IMR-90 (cell line): ENCODE measurements around the gene DENND5A. TPM values are rescaled to one million over a fixed set of nuclear protein-coding genes. Genes with fewer than 3 reads are reported as not detected.

Source experiments
- ATAC-seq: fragments of 200-7000 bp; cut with Tn5 transposase; 2 replicates; pipeline ENCODE4 v1.9.1; 2020; ENCODE audit warnings: low read depth, mild to moderate bottlenecking, moderate library complexity
- BruUV-seq: library from RNA; stranded (reverse); fragments of 400-500 nt; replicated peaks from 2 replicates; lab custom pipeline; 2021; lab: Mats Ljungman, UMichigan
- CTCF ChIA-PET: fragments of 300-600 bp; formaldehyde crosslinking; extraction: SDS; loops from one replicate; lab custom pipeline; 2021; ENCODE audit warnings: antibody characterized with exemption; lab: Yijun Ruan, JAX
- POLR2A ChIA-PET: fragments of 300-600 bp; sonication (Branson Sonifier 250); formaldehyde crosslinking; loops from one replicate; lab custom pipeline; 2022; ENCODE audit warnings: antibody characterized with exemption; ENCODE audit not compliant: unreplicated experiment; lab: Charles Lee
- DNase-seq: peaks from one replicate; pipeline ENCODE4 v3.0.0; 2013
- H2AFZ ChIP-seq: replicated peaks from 2 replicates; pipeline ENCODE3; 2013; ENCODE audit warnings: low read length, mild to moderate bottlenecking; ENCODE audit not compliant: poor library complexity
- H2AK5ac ChIP-seq: 2 replicates; pipeline ENCODE4 v1.6.1; 2013; ENCODE audit warnings: low read depth, low read length, inconsistent platforms
- H2AK9ac ChIP-seq: replicated peaks from 2 replicates; pipeline ENCODE3; 2013; ENCODE audit warnings: mild to moderate bottlenecking, low read depth, low read length, moderate library complexity; ENCODE audit not compliant: poor library complexity
- H2BK120ac ChIP-seq: 2 replicates; pipeline ENCODE4 v1.6.1; 2013; ENCODE audit warnings: low read depth, low read length, inconsistent platforms
- H2BK15ac ChIP-seq: 3 replicates; pipeline ENCODE4 v1.6.1; 2013; ENCODE audit warnings: low read depth, low read length, inconsistent platforms
- H2BK20ac ChIP-seq: 2 replicates; pipeline ENCODE4 v1.6.1; 2013; ENCODE audit warnings: low read depth, mild to moderate bottlenecking, inconsistent platforms, low read length, moderate library complexity
- H2BK5ac ChIP-seq: 2 replicates; pipeline ENCODE4 v1.6.1; 2013; ENCODE audit warnings: mild to moderate bottlenecking, low read depth, low read length, inconsistent platforms; ENCODE audit not compliant: poor library complexity, severe bottlenecking
- H3K14ac ChIP-seq: replicated peaks from 2 replicates; pipeline ENCODE4 v1.6.1; 2013; ENCODE audit warnings: low read depth, low read length, inconsistent platforms
- H3K18ac ChIP-seq: 2 replicates; pipeline ENCODE4 v1.6.1; 2013; ENCODE audit warnings: low read depth, low read length, control low read depth
- H3K23ac ChIP-seq: 2 replicates; pipeline ENCODE4 v1.6.1; 2013; ENCODE audit warnings: low read depth, low read length, inconsistent platforms
- H3K27ac ChIP-seq: 2 replicates; pipeline ENCODE4 v1.5.1; 2013; ENCODE audit warnings: mild to moderate bottlenecking, control low read depth, low read length; ENCODE audit not compliant: insufficient read depth
- H3K27me3 ChIP-seq: 2 replicates; pipeline ENCODE4 v1.6.1; 2013; ENCODE audit warnings: low read length; ENCODE audit not compliant: control insufficient read depth, insufficient read depth
- H3K36me3 ChIP-seq: 2 replicates; pipeline ENCODE4 v1.6.1; 2013; ENCODE audit warnings: low read length, mixed read lengths; ENCODE audit not compliant: control insufficient read depth, insufficient read depth
- H3K4ac ChIP-seq: 2 replicates; pipeline ENCODE4 v1.6.1; 2013; ENCODE audit warnings: low read depth, low read length, inconsistent platforms
- H3K4me1 ChIP-seq: 2 replicates; pipeline ENCODE4 v1.6.1; 2013; ENCODE audit warnings: low read length, mixed read lengths; ENCODE audit not compliant: control insufficient read depth, insufficient read depth
- H3K4me2 ChIP-seq: 2 replicates; pipeline ENCODE4 v1.6.1; 2013; ENCODE audit warnings: low read depth, mild to moderate bottlenecking, control low read depth, low read length, moderate library complexity
- H3K4me3 ChIP-seq: 2 replicates; pipeline ENCODE4 v1.5.1; 2013; ENCODE audit warnings: low read depth, mild to moderate bottlenecking, control low read depth, low read length, moderate library complexity; ENCODE audit not compliant: insufficient read depth
- H3K56ac ChIP-seq: 2 replicates; pipeline ENCODE4 v1.6.1; 2013; ENCODE audit warnings: low read length, inconsistent platforms; ENCODE audit not compliant: insufficient read depth; ENCODE audit errors: extremely low read depth
- H3K79me1 ChIP-seq, 2 experiments: 2 replicates each; pipeline ENCODE4 v1.6.1; 2013; ENCODE audit warnings: low read length in 2 of 2, inconsistent platforms in 1 of 2, low read depth in 1 of 2
- H3K9ac ChIP-seq: 2 replicates; pipeline ENCODE4 v1.6.1; 2013; ENCODE audit warnings: low read depth, low read length, control low read depth
- H3K9me1 ChIP-seq: 2 replicates; pipeline ENCODE4 v1.6.1; 2013; ENCODE audit warnings: low read length, inconsistent platforms; ENCODE audit not compliant: insufficient read depth
- H3K9me3 ChIP-seq: 2 replicates; pipeline ENCODE4 v1.6.1; 2013; ENCODE audit warnings: low read length; ENCODE audit not compliant: control insufficient read depth, insufficient read depth
- H4K20me1 ChIP-seq: 2 replicates; pipeline ENCODE4 v1.6.1; 2013; ENCODE audit warnings: low read length, inconsistent platforms; ENCODE audit not compliant: insufficient read depth
- H4K5ac ChIP-seq: 2 replicates; pipeline ENCODE4 v1.6.1; 2013; ENCODE audit warnings: mild to moderate bottlenecking, low read depth, low read length, control low read depth
- H4K8ac ChIP-seq, 2 experiments: 2 replicates each; pipeline ENCODE4 v1.6.1; 2013; ENCODE audit warnings: low read depth in 2 of 2, low read length in 2 of 2, control low read depth in 1 of 2, inconsistent platforms in 1 of 2
- H4K91ac ChIP-seq: 2 replicates; pipeline ENCODE4 v1.6.1; 2013; ENCODE audit warnings: low read depth, low read length, inconsistent platforms; ENCODE audit not compliant: insufficient read depth
- BHLHE40 ChIP-seq: fragments of 150-350 bp; IDR thresholded peaks from 2 replicates; pipeline ENCODE4 v1.6.1; 2016; ENCODE audit warnings: mild to moderate bottlenecking, low read depth, low read length
- CEBPB ChIP-seq: IDR thresholded peaks from 2 replicates; pipeline ENCODE4 v1.6.1; 2012; ENCODE audit warnings: low read depth, low read length, improper control_type of control experiment
- CHD1 ChIP-seq: IDR thresholded peaks from 2 replicates; pipeline ENCODE4 v1.6.1; 2012; ENCODE audit warnings: low read depth, low read length, improper control_type of control experiment
- CTCF ChIP-seq: conservative IDR thresholded peaks from 2 replicates; pipeline ENCODE4 v1.5.1; 2012; ENCODE audit warnings: mild to moderate bottlenecking, low read depth, low read length, improper control_type of control experiment
- ELK1 ChIP-seq: fragments of 150-350 bp; IDR thresholded peaks from 2 replicates; pipeline ENCODE4 v1.6.1; 2016; ENCODE audit warnings: low read depth, mild to moderate bottlenecking, low read length, moderate library complexity, borderline replicate concordance
- FOS ChIP-seq: fragments of 150-350 bp; IDR thresholded peaks from 2 replicates; pipeline ENCODE4 v1.6.1; 2016; ENCODE audit warnings: low read depth, low read length
- MAFK ChIP-seq: IDR thresholded peaks from 2 replicates; pipeline ENCODE4 v1.6.1; 2012; ENCODE audit warnings: low read depth, low read length, improper control_type of control experiment
- MAZ ChIP-seq: IDR thresholded peaks from 2 replicates; pipeline ENCODE4 v1.6.1; 2012; ENCODE audit warnings: low read depth, mild to moderate bottlenecking, low read length, improper control_type of control experiment, moderate library complexity, borderline replicate concordance
- MXI1 ChIP-seq: IDR thresholded peaks from 2 replicates; pipeline ENCODE4 v1.6.1; 2012; ENCODE audit warnings: low read depth, mild to moderate bottlenecking, low read length, moderate library complexity, borderline replicate concordance
- NFE2L2 ChIP-seq: fragments of 150-350 bp; IDR thresholded peaks from 2 replicates; pipeline ENCODE4 v1.6.1; 2016; ENCODE audit warnings: low read depth, mild to moderate bottlenecking, low read length
- POLR2A ChIP-seq: IDR thresholded peaks from 2 replicates; pipeline ENCODE4 v1.6.1; 2012; ENCODE audit warnings: mild to moderate bottlenecking, low read depth, low read length
- RAD21 ChIP-seq: IDR thresholded peaks from 2 replicates; pipeline ENCODE4 v1.6.1; 2012; ENCODE audit warnings: low read length, improper control_type of control experiment
- RCOR1 ChIP-seq: IDR thresholded peaks from 2 replicates; pipeline ENCODE4 v1.6.1; 2012; ENCODE audit warnings: mild to moderate bottlenecking, low read length, improper control_type of control experiment; ENCODE audit not compliant: insufficient replicate concordance
- RFX5 ChIP-seq: IDR thresholded peaks from 2 replicates; pipeline ENCODE4 v1.8.0; 2012; ENCODE audit warnings: low read depth, mild to moderate bottlenecking, low read length, moderate library complexity
- SMC3 ChIP-seq: fragments of 150-350 bp; IDR thresholded peaks from 2 replicates; pipeline ENCODE4 v1.6.1; 2016; ENCODE audit warnings: low read depth, mild to moderate bottlenecking, antibody characterized with exemption, low read length, moderate library complexity
- USF2 ChIP-seq: fragments of 150-350 bp; IDR thresholded peaks from 2 replicates; pipeline ENCODE4 v1.6.1; 2017; ENCODE audit warnings: mild to moderate bottlenecking, antibody characterized with exemption, low read length, low read depth
- WGBS, 2 experiments: methylation state at CpG; one replicate each; pipeline versions ENCODE4 v1.1.5 to v1.1.7; 2013; ENCODE audit warnings: missing lambda C conversion rate in 2 of 2; ENCODE audit not compliant: insufficient read length in 1 of 2; ENCODE audit errors: extremely low coverage in 2 of 2; 5-methylcytosine and 5-hydroxymethylcytosine counted together
- dilution Hi-C: fragments of 300-500 bp; cut with HindIII; formaldehyde crosslinking; loops from one replicate; pipeline ENCODE4 v1.14.3; 2018; ENCODE audit warnings: low sequenced_read_pairs; ENCODE audit not compliant: unreplicated experiment
- in situ Hi-C: fragments of 300-500 bp; cut with MboI; formaldehyde crosslinking; loops from 3 replicates; pipeline ENCODE4 v1.14.3; 2019; ENCODE audit warnings: low sequenced_read_pairs, inconsistent platforms, mixed read lengths
- intact Hi-C: fragments of 100-400 bp; cut with micrococcal nuclease; formaldehyde crosslinking; loops from 2 replicates; pipeline ENCODE4 v1.10.0; 2022
- polyA plus RNA-seq, 3 experiments: library from polyadenylated mRNA; depleted of rRNA; stranded (reverse); fragments of >200 nt; gene quantifications; 2 replicates each; pipeline ENCODE4 v1.2.3, GENCODE V29; 2012; ENCODE audit warnings: low replicate concordance in 1 of 3
- total RNA-seq: library from RNA; depleted of rRNA; stranded (reverse); fragments of >200 nt; gene quantifications from 2 replicates; pipeline ENCODE4 v1.2.3, GENCODE V29; 2012

DENND5A gene
- total and polyA plus RNA-seq, 2 of the 4 experiments (the other 2 are of a cell fraction): 179 to 192 TPM

- POLR2A ChIA-PET: interaction anchor here (0.7 kb wide), 1 partner anchor 190 kb away, joined by 4 read pairs; no protein-coding TSS in a partner anchor
- no peak for DNase-seq
- BruUV-seq: no TSS peak
Observed at GRCh38 chr11:9277176-9277575, 12.0 kb upstream of the DENND5A start.

More at GRCh38 chr11:9277176-9277575, 12.0 kb upstream of the DENND5A start:
- in situ Hi-C loops: no loop called here
- CTCF ChIA-PET: interaction anchor here (0.6 kb wide), 1 partner anchor 30 kb away, joined by 3 read pairs; no protein-coding TSS in a partner anchor
- H3K9me1 ChIP-seq: no peaks in the 10 kb centered on the region
- H3K23ac ChIP-seq: no peak overlapping the region
- TF ChIP-seq SMC3: no peak
- no peak for TF ChIP-seq CEBPB
- TF ChIP-seq POLR2A: no peak
- TF ChIP-seq CHD1: no peak
- TF ChIP-seq CTCF: no peak
- TF ChIP-seq MAFK: no peak
- no peak for TF ChIP-seq RFX5
- TF ChIP-seq MAZ: no peak
- TF ChIP-seq NFE2L2: no peak
- TF ChIP-seq RAD21: no peak
- no peak for TF ChIP-seq USF2
- no peak for TF ChIP-seq FOS
- no peak for TF ChIP-seq MXI1
- TF ChIP-seq RCOR1: no peak
- TF ChIP-seq ELK1: no peak
- TF ChIP-seq BHLHE40: no peak
- H3K14ac ChIP-seq: no peak overlapping the region
- no peak overlapping the region for H3K4me2 ChIP-seq
- H3K79me1 ChIP-seq: peaks cover 0 to 5% of the 10 kb centered on the region in 2 experiments; a peak in 2 of 4 replicates
- H4K5ac ChIP-seq: no peak overlapping the region
- intact Hi-C loops: no loop called here
- H3K27ac ChIP-seq: no peak overlapping the region
- no peak overlapping the region for H3K4ac ChIP-seq
- H3K9ac ChIP-seq: no peak overlapping the region
- no peak overlapping the region for H2BK120ac ChIP-seq
- no peaks in the 10 kb centered on the region for H3K27me3 ChIP-seq
- H2AFZ ChIP-seq: no peak overlapping the region
- no peak overlapping the region for H4K8ac ChIP-seq
- H2BK5ac ChIP-seq: no peak overlapping the region
- no peak overlapping the region for H4K91ac ChIP-seq
- no peak overlapping the region for H3K56ac ChIP-seq
- ATAC-seq: no peak
- WGBS, 2 experiments: 91% methylated on average over 7 of the region's 8 CpGs; no CpG with 5 or more reads in 1 of the 2 experiments
- H4K20me1 ChIP-seq: peaks cover 3% of the 10 kb centered on the region; the same call in 1 of the 2 replicates
- no peak overlapping the region for H2AK9ac ChIP-seq
- peaks cover 2% of the 10 kb centered on the region; the same call in 1 of the 2 replicates for H3K4me1 ChIP-seq
- H3K4me3 ChIP-seq: no peak overlapping the region
- no peaks in the 10 kb centered on the region for H3K9me3 ChIP-seq
- no peak overlapping the region for H2AK5ac ChIP-seq
- H2BK15ac ChIP-seq: no peak overlapping the region
- H2BK20ac ChIP-seq: no peak overlapping the region
- dilution Hi-C loops: no loop called here
- no peak overlapping the region for H3K18ac ChIP-seq
- H3K36me3 ChIP-seq: peaks cover 2% of the 10 kb centered on the region; the same call in 1 of the 2 replicates
